ENCODE measurements around the gene POLD2. TPM values are rescaled to one million over a fixed set of nuclear protein-coding genes. Genes with fewer than 3 reads are reported as not detected.
"Not testable (repeated sequence)": the region's sequence is repeated elsewhere in the genome, so short reads cannot be mapped to it uniquely, and the experiment has no call there.

POLD2 gene
- total RNA-seq = 205 and 215 TPM in 2 replicates

DNA sequence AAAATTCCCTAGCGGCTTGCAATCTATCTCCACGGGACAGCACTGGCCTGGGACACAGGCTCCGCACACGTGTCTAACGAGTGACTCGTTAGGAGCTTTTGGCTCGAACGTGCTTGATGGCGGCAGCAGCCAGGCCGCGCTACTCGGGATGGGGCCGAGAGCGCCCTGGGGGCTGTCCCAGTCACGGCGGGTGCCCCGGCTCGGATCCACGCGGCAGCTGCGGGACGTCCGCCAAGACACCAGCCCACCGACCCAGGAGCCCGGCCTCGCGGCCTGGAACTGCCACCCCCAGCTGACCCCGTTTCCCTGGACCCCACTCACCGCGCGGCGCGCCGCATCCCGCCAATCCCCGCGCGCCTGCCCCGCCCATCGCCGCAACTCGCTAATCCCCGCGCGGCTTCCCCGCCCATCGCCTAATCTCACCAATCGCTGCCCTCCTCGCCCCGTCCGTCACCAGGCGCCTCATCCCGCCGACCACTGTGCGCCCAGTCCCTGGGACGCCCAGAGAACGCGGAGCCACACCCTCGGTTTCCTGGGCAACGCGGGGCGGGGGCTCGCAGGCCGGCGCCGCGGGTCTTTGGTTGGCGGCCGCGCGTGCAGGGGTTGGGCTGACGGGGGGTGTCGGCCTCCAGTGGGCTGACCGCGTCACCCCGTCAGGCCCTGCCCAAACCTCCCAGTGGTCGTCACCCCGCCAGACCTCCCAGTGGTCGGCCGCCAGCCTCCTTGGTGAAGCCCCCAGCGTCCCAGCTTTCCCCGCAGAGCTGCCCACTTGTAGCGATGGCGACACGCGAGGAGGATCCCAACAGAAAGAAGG is at the start of gene POLD2:
Gene POLD2 (minus strand): TSS at position 359 of the 814 bp plus-strand sequence. CDS start 1,495 bp downstream, outside the sequence.
- intact Hi-C loops (cut with micrococcal nuclease) = loop anchor here (1.0 kb wide), 2 partner anchors 23 to 41 kb away; partner anchors contain the start of gene POLM
- Mint-ChIP-seq H3K9me3 (peaks cover 6% of the 10 kb centered on the region), H3K36me3 (ENCODE audit: low read depth) (peaks cover 34% of the 10 kb centered on the region), H3K4me3 (ENCODE audit: low read depth) (peak within 1 kb of the TSS; percentile 86), H3K27me3 (ENCODE audit: low read depth) (peaks cover 15% of the 10 kb centered on the region), H3K27ac (peak within 1 kb of the TSS; percentile 81), H3K4me1 (ENCODE audit: low read depth) (peaks cover 31% of the 10 kb centered on the region)
- peak; percentile 98 for DNase-seq (ENCODE audit: low spot score)

DNA sequence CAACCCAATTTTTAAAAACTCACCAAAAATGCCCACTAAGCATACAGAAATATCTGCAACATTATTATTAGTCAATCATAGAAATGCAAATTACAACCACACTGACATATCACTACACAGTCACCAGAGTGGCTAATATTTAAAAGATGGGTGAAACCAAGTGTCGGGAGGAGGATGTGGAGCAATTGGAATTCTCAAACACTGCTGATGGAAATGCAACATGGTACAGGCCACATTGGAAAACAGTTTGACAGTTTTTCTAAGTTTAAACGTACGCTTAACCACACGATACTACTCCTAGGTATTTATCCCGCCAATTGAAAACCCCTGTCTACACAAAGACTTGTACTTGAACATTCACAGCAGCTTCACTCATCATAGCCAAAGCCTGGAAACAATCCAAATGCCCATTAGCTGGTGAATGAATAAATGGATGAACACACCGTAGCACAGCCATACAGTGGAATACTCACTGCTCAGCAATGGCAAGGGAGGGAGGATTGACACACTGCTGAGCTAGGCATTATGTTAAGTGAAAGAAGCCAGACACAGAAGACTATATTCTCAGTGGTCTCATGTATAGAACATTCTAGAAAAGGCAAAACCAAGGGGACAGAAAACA is 49.6 kb upstream of the POLD2 start:
- no peaks in the 10 kb centered on the region for H3K36me3 Mint-ChIP-seq (ENCODE audit: low read depth)
- peaks cover under 1% of the 10 kb centered on the region for H3K4me1 Mint-ChIP-seq (ENCODE audit: low read depth)
- no peak for DNase-seq (ENCODE audit: low spot score)
- H3K9me3 Mint-ChIP-seq = no peaks in the 10 kb centered on the region
- no peak overlapping the region for H3K4me3 Mint-ChIP-seq (ENCODE audit: low read depth)
- intact Hi-C loops (cut with micrococcal nuclease) = no loop called here
- peaks cover 17% of the 10 kb centered on the region for H3K27me3 Mint-ChIP-seq (ENCODE audit: low read depth)
- no peak overlapping the region for H3K27ac Mint-ChIP-seq

DNA sequence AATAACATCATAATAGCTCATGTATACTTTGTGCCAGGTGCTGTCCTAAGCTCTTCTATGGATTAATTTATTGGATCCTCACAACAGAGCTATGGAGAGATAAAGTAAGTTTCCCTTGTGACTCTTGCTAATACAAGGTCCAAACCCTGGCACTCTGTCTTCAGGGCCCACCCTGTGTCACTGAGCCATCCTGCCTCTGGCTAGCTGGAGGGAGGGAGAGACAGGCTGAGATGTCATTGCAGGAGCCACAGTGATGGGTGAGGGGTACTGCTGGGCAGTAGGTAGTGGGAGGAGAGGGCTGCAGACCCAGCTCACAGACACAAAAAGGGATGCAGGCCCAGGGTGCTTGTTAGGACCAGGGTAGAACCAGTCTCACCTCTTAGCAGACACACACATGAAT is 49.0 kb upstream of the POLD2 start:
- no peak for DNase-seq (ENCODE audit: low spot score)
- peaks cover 17% of the 10 kb centered on the region for H3K27me3 Mint-ChIP-seq (ENCODE audit: low read depth)
- no peak overlapping the region for H3K27ac Mint-ChIP-seq
- H3K9me3 Mint-ChIP-seq = no peaks in the 10 kb centered on the region
- peaks cover 6% of the 10 kb centered on the region for H3K4me1 Mint-ChIP-seq (ENCODE audit: low read depth)
- H3K4me3 Mint-ChIP-seq (ENCODE audit: low read depth) = no peak overlapping the region
- intact Hi-C loops (cut with micrococcal nuclease) = no loop called here
- no peaks in the 10 kb centered on the region for H3K36me3 Mint-ChIP-seq (ENCODE audit: low read depth)

DNA sequence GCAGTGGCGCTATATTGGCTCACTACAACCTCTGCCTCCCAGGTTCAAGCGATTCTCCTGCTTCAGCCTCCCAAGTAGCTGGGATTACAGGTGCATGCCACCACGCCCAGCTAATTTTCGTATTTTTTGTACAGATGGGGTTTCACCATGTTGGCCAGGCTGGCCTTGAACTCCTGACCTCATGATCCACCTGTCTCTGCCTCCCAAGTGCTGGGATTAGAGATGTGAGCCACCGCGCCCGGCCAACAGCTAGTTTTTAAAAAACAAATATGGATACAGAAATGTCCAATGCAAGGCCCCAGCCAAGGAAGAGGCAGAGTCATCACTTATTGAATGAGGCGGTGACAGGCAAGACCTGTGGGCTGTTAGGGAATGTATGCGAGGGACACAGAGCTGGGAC is 48.6 kb upstream of the POLD2 start:
- H3K27me3 Mint-ChIP-seq (ENCODE audit: low read depth) = peaks cover 17% of the 10 kb centered on the region
- H3K9me3 Mint-ChIP-seq; H3K27ac Mint-ChIP-seq; DNase-seq (ENCODE audit: low spot score); H3K36me3 Mint-ChIP-seq (ENCODE audit: low read depth); H3K4me3 Mint-ChIP-seq (ENCODE audit: low read depth); H3K4me1 Mint-ChIP-seq (ENCODE audit: low read depth); intact Hi-C loops (cut with micrococcal nuclease): not testable (repeated sequence)

DNA sequence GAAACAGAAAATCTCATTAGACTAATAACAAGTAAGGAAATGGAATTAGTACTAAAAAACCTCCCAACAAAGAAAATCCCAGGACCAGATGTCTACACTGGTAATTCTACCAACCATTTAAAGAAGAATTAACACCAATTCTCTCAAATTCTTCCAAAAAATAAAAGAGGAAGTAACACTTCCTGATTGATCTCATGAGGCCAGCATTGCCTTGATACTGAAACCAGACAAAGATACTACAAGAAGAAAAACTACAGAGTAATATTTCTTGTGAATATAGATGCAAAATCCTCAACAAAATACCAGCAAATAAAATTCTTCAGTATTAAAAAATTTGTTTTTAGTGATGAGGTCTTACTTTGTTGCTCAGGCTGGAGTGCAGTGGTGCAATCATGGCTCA is 44.6 kb upstream of the POLD2 start:
- H3K9me3 Mint-ChIP-seq = no peaks in the 10 kb centered on the region
- H3K27me3 Mint-ChIP-seq (ENCODE audit: low read depth) = peaks cover 14% of the 10 kb centered on the region
- H3K4me1 Mint-ChIP-seq (ENCODE audit: low read depth) = peaks cover 6% of the 10 kb centered on the region
- H3K4me3 Mint-ChIP-seq (ENCODE audit: low read depth) = no peak overlapping the region
- DNase-seq (ENCODE audit: low spot score) = no peak
- no peaks in the 10 kb centered on the region for H3K36me3 Mint-ChIP-seq (ENCODE audit: low read depth)
- intact Hi-C loops (cut with micrococcal nuclease) = no loop called here
- no peak overlapping the region for H3K27ac Mint-ChIP-seq

DNA sequence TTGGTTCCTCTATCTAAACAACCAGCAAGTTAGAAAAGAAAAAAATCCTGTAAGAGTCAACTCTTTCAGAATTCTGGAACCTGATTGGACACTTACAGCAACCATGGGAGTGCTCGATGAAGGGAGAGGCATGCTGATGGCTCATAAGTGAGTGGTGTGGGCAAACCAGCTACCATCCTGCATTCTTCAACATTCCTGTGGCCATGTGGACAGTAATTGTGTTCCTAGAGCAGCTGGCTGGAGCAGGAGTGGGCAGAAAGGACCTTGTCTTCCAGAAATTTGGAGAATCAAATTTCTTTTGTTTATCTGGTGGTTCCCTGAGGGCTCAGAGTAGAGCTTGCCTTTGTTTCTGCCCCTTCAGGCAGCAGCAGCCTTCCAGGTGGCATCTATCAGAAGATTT is 40.2 kb upstream of the POLD2 start:
- H3K4me3 Mint-ChIP-seq (ENCODE audit: low read depth) = no peak overlapping the region
- peaks cover 6% of the 10 kb centered on the region for H3K4me1 Mint-ChIP-seq (ENCODE audit: low read depth)
- H3K27ac Mint-ChIP-seq = no peak overlapping the region
- H3K27me3 Mint-ChIP-seq (ENCODE audit: low read depth) = peaks cover 14% of the 10 kb centered on the region
- no peaks in the 10 kb centered on the region for H3K9me3 Mint-ChIP-seq
- DNase-seq (ENCODE audit: low spot score) = no peak
- H3K36me3 Mint-ChIP-seq (ENCODE audit: low read depth) = no peaks in the 10 kb centered on the region
- intact Hi-C loops (cut with micrococcal nuclease) = no loop called here

DNA sequence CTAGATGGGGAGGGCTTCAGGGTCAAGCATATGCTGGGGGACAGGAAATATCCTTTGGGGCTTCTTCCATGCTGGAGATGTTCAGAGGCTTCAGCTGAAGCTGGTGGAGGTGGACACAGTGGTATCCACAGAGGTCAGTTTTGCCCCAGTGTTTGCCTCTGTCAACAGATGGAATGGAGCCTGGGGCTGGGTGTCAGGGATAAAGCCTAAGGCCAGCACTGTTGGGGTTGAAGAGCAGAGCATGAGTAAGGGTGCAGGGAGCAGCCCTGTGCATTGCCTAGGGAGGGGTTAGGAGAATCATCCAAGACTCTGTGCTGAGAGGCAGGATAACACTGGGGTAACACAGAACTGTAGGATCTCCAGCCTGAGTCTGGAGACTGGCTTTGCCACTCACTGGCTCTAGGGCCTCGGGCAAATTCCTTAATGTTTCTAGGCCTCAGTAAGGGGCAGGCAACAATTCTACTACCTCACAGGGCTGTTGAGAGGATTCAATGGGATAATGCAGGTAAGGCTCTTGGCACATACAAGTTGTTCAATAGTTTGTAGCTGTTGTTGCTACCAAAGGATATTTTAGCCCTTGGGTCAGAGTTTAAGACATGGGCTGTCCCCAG is 39.5 kb upstream of the POLD2 start:
- peaks cover 5% of the 10 kb centered on the region for H3K4me1 Mint-ChIP-seq (ENCODE audit: low read depth)
- H3K36me3 Mint-ChIP-seq (ENCODE audit: low read depth) = no peaks in the 10 kb centered on the region
- no peaks in the 10 kb centered on the region for H3K9me3 Mint-ChIP-seq
- H3K4me3 Mint-ChIP-seq (ENCODE audit: low read depth) = no peak overlapping the region
- intact Hi-C loops (cut with micrococcal nuclease) = no loop called here
- peaks cover 14% of the 10 kb centered on the region for H3K27me3 Mint-ChIP-seq (ENCODE audit: low read depth)
- no peak for DNase-seq (ENCODE audit: low spot score)
- H3K27ac Mint-ChIP-seq = no peak overlapping the region

DNA sequence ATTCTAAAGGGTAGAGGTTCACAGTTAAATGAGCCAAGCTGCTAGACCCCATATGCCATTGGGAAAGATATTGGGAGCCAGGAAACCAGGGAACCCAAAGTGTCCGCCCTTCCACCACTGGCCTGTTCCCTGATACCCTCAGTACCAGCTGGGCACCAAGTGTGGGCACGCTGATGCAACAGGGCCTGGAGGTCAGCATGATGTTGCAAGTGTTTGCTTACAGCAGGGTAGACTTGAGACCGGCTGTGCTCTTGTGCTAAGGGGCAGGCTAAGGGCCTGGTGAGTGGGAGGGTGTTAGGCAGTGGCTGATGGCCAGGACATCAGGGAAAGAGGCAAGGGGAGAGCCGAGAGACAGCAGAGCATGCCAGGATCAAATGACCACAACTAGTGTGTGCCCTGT is 38.8 kb upstream of the POLD2 start:
- intact Hi-C loops (cut with micrococcal nuclease) = no loop called here
- Mint-ChIP-seq H3K36me3 (ENCODE audit: low read depth) (no peaks in the 10 kb centered on the region), H3K27ac (no peak overlapping the region), H3K27me3 (ENCODE audit: low read depth) (peaks cover 14% of the 10 kb centered on the region), H3K4me3 (ENCODE audit: low read depth) (no peak overlapping the region), H3K4me1 (ENCODE audit: low read depth) (no peaks in the 10 kb centered on the region), H3K9me3 (no peaks in the 10 kb centered on the region)
- no peak for DNase-seq (ENCODE audit: low spot score)

DNA sequence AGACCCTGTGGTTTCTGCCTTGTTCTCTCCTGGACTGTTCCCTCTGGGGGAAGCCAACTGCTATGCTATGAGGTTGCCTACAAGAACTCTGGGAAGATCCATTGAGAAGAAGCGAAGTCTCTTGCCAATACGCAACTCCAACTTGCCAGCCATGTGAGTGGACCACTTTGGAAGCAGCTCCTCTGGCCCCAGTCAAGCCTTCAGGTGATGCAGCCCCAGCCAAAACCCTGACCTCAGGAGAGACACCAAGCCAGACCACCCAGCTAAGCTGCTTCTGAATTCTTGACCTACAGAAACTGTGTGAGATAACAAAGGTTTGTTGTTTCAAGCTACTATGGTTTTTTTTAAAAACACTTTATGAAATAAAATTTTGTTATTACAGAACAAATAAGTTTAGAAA is 38.0 kb upstream of the POLD2 start:
- H3K27ac Mint-ChIP-seq = no peak overlapping the region
- H3K4me1 Mint-ChIP-seq (ENCODE audit: low read depth) = no peaks in the 10 kb centered on the region
- H3K9me3 Mint-ChIP-seq = no peaks in the 10 kb centered on the region
- H3K36me3 Mint-ChIP-seq (ENCODE audit: low read depth) = no peaks in the 10 kb centered on the region
- no peak overlapping the region for H3K4me3 Mint-ChIP-seq (ENCODE audit: low read depth)
- intact Hi-C loops (cut with micrococcal nuclease) = no loop called here
- peaks cover 14% of the 10 kb centered on the region for H3K27me3 Mint-ChIP-seq (ENCODE audit: low read depth)
- no peak for DNase-seq (ENCODE audit: low spot score)

DNA sequence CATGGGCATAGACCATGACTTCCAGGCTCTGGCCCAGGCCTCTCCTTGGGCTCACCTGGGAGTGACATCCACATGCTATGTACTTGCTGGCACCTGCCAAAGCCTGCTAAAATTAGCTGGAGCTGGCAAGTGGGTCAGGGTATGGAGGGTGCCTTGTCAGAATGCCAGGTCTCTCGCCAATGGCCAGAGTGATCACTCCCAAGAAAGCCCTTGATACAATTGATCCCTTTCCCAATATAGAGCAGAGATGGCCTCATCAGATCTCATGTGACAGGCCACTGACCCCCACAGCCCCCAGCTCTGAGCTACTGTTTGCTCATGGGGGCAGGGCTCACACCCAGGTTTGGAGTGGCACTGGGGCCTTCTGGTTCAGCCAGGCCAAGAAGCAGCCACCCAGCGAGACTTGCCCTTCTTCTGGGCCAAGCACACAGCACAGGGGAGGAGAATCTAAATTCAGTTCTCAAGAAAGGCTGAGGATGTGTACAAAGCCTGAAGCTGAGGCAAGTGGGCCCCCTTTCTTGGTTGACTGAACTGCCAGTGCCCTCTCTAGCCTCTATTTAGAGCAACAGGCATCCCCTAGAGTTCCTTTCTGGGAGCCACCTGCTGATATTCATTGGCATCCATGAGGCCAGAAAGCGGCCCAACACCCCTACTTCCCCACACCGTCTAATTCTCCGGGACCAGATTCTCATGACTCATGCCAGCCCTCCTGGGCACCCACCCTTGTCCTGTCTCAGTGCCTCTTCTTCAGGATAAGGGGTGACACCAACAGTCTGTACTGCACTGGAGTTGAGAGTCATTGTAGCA is 36.7 kb upstream of the POLD2 start:
- intact Hi-C loops (cut with micrococcal nuclease) = no loop called here
- H3K4me1 Mint-ChIP-seq (ENCODE audit: low read depth) = no peaks in the 10 kb centered on the region
- H3K9me3 Mint-ChIP-seq = no peaks in the 10 kb centered on the region
- H3K27me3 Mint-ChIP-seq (ENCODE audit: low read depth) = peaks cover 14% of the 10 kb centered on the region
- H3K4me3 Mint-ChIP-seq (ENCODE audit: low read depth) = no peak overlapping the region
- H3K27ac Mint-ChIP-seq = no peak overlapping the region
- H3K36me3 Mint-ChIP-seq (ENCODE audit: low read depth) = no peaks in the 10 kb centered on the region
- DNase-seq (ENCODE audit: low spot score) = no peak

DNA sequence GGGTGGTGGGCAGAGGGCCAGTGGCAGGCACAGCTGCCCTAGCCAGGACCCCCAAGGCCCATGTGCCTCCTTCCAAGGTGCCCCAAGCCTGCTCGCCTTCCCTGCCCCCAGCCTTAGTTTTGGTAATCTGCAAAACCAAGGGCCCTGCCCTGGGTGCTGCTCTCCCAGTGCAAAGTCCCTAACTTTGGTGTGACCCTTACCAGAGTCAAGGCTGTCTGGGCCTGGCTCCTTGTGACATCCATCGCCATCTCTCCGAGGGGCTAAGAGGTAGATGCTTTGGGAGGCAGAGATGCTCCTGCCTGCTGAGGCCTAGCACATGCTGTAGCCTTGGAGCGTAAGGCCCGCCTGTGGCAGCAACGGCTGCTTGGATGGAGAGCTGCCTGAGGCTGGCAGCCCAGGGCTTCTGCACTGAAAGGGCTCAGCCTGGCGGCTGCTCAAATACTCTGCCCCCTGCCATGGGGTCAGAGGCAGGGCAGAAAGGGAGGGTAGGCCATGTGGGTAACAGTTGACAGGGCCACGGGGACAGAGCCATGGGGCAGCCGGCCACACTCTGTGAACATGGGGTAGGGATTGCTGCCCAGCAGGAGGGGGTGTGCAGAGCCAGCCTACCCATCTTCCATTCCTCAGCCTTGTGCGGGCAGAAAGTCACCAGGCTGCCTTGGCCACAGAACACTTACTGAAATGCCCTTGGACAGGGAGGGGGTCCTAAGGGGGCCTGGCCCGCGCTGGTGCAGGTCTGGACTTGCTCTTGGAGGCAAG is 35.7 kb upstream of the POLD2 start:
- Mint-ChIP-seq H3K9me3 (no peaks in the 10 kb centered on the region), H3K36me3 (ENCODE audit: low read depth) (no peaks in the 10 kb centered on the region), H3K4me1 (ENCODE audit: low read depth) (no peaks in the 10 kb centered on the region), H3K27me3 (ENCODE audit: low read depth) (peaks cover 7% of the 10 kb centered on the region), H3K27ac (no peak overlapping the region), H3K4me3 (ENCODE audit: low read depth) (no peak overlapping the region)
- intact Hi-C loops (cut with micrococcal nuclease) = no loop called here
- no peak for DNase-seq (ENCODE audit: low spot score)
